AG08396 (cell line): ENCODE measurements around the gene EIF1.
"Not testable (repeated sequence)": the region's sequence is repeated elsewhere in the genome, so short reads cannot be mapped to it uniquely, and the experiment has no call there.

Experiments
- DNase-seq: peaks from one replicate; pipeline ENCODE4 v3.0.0; 2012; ENCODE audit warnings: low spot score, mixed read lengths

Gene EIF1

GRCh38 chr17:41700843-41701242 lies 12.2 kb downstream of the EIF1 start:
- DNase-seq, result not testable (repeated sequence)

- DNase-seq, result no peak
Measured at GRCh38 chr17:41702712-41703111, 14.0 kb downstream of the EIF1 start.

GRCh38 chr17:41705271-41705991 lies 16.7 kb downstream of the EIF1 start:
- no peak for DNase-seq

DNA sequence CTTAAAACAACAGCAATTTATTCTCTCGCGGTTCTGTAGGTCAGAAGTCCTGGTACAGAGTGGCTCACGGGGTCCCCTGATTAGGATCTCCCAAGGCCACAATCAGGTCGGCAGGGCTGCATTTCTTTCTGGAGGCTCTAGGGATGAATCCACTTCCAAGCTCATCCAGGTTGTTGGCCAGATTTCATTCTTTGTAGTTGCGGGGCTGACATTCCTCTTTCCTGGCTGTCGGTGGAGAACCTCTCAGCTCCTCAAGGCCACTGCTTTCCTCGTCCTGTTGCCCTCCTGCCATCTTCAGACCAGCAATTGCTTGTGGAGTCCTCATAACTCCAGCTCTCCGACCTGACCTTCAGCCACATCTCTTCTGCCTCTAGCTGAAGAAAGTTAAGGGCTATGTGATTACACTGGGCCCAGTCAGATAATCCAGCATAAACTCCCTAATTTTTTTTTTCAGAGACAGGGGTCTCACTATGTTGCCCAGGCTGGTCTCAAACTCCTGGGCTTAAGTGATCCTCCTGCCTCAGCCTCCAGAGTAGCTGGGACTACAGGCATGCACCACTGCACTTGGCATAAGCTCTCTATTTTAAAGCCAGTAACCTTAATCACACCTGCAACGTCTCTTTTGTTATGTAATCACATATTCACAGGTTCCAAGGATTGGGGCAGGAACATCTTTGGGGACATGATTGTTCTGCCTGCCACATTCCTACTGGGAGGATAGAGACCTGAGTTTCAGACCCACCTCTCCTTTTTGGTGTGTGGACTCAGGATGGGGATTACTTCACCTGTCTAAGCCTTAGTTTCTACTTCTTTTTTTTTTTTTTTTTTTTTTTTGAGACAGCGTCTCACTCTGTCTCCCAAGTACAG lies 19.4 kb downstream of the EIF1 start:
- DNase-seq, result no peak

- DNase-seq, result no peak
Measured at GRCh38 chr17:41710472-41711090, 21.9 kb downstream of the EIF1 start.

GRCh38 chr17:41711669-41712400 lies 23.1 kb downstream of the EIF1 start, which contains the start of gene GAST:
Gene GAST (plus strand): TSS chr17:41712331. CDS start chr17:41715437, 3,106 bp downstream.
- no peak for DNase-seq

DNA sequence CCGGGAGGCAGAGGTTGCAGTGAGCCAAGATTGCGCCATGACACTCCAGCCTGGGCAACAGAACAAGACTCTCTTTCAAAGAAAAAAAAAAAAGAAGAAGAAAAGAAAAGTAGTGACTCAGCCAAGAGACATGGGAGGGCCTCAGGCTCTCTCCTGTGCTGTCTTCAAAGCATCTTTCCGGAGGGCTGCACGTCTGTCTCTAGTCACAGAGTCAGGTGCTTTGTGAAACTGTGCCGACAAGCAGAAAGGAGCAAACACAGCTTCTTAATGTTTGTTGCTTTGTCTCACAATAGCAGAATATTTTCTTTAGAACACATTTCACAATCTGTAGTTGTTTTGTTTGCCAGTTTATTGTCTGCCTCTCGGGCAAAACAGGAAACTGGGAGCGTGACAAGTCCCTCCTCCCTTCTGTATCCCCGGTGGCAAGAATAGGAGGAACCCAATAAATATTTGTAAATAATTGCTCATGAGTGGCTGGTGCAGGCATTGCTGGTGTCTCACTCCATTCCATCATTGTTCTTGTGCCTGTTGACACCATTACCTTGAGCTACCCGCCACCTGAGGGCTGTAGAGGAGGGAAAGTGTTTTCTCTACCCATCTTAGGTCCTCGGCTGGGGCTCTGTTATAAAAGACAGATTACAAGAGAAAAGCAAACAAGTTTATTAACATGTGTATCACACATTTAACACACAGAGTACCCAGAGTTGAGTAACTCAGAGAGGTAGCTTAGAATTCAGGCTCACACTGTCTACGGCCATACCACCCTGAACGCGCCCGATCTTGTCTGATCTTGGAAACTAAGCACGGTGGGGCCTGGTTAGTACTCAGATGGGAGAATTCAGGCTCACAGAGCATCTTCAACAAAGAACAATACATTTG lies 29.0 kb downstream of the EIF1 start:
- no peak for DNase-seq

- DNase-seq, result no peak
Measured at GRCh38 chr17:41718287-41718645, 29.6 kb downstream of the EIF1 start.

DNA sequence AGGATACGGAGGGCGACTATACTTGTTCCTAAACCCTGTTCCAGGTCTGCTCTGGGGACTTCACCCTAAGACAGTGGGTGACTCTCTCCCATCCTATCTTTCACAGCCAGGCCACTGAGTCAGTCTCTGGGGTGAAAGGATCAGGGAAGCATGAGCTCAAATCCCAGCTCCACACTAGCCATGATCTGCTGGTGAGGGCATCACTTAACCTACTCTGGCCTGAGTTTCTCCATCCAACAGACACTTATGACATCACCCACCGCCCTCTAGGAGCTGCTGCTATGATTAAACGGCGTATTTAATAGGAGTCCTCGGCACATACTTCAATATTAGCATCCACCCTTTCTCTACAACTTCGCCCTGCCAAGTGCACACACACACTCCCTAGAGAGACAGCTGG lies 33.5 kb downstream of the EIF1 start:
- no peak for DNase-seq

DNA sequence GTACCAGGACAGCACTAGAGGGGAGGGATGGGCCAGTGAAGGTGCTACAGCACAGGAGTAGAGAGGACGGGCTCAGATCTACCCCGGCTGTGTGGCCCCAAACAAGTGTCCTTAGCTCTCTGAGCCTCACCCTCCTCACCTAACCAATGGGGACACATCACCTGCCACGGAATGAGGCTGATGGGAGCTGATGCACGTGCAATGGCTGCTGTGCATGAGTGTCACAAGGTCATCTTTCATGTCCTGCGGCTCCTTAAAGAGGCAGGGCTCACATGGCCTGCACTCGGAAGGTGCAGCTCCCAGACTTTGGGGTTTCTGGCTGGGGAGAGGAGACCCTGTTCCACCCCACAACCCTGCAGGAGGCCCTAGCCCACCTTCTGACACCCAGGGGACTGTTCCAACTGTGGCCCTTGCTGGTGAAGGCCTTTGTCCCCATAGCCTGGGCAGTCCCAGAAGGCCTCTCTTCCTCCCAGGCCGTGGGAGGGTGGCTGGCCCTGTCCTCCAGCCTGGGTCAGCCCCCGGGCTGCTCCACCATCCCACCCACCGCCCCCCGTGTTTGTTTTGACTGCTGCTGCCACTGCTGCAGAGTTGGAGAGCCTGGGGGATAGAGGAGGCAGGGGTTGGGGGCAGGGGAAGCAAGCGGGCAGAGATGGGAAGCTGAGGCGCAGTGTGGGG lies 35.3 kb downstream of the EIF1 start:
- no peak for DNase-seq

- DNase-seq, result no peak
Measured at GRCh38 chr17:41724476-41725050, 35.9 kb downstream of the EIF1 start.

DNA sequence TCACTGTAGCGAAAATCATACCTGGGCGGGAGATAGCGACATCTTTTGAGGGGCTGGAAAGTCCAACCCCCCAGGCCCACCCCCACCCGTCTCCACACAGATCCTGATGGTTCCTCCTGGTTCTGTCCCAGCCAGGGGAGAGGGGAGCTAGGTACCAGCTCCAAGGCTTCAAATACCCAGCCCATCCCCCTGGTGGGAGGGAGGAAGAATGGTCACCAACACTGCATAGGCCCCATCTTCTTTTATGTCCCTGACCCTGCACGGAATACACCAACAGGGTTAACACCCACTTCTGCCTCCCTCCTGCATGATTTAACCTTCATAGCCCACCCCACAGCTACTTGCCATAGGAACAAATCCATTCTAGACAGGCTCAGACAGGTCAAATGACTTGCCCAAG lies 36.4 kb downstream of the EIF1 start:
- no peak for DNase-seq

DNA sequence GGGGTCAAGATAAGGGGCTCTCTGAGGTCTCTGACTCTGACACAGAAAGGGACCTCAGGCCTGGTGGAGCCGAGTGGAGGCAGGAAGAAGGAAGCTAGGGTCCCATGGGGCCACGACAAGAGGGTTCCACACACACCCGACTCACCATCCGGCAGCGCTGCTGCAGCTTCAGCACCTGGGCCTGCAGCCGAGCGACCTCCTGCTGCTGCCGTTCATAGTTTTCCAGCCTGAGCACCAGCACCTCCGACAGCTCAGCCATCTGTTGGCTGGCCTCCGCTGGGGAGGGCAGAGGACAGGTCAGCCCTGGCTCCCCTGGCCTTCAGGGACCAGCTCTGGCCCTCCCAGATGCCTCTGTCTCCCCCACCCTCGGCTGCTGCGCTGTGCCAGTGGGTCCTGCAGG lies 39.4 kb downstream of the EIF1 start:
- no peak for DNase-seq

- no peak for DNase-seq
Measured at GRCh38 chr17:41730479-41730878, 41.8 kb downstream of the EIF1 start.

- DNase-seq, result no peak
Measured at GRCh38 chr17:41731836-41732235, 43.2 kb downstream of the EIF1 start.

DNA sequence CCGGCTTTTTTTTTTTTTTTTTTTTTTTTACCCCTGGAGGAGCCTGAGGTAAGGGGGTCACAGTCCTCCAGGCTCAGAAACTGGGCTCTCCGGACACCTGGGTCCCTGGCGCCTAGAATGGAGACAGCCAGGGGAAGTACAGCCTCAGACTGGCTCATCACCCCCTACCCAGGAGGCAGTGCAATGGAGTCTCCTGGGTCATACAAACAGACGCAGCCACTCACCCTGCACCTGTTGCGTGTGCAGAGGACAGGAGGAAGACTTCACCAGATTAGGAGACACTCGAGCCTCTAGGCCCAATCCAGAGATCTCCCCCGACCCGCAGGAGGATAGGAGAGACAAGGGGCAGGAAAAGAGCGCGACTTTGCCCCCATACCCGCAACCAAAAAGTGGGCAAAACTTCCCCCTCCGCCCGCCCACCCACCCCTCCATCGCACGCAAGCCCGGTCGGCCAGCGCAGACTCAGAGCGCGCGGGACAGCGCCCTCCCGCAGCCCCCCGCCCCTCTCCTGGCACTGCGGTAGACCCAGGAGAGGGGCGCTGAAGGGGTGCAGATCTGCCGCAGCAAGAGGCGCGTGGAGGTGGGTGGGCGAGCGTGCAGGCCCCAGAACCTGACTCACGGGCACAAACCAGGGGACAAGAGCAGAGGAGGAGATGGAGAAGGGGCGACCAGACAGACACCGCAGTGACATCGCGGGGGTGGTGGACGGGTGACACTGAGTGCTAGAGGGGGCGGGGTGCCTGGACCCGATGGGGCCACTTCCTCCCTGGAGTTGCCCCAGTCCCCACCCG lies 44.9 kb downstream of the EIF1 start:
- no peak for DNase-seq

GRCh38 chr17:41734139-41734948 lies 45.7 kb downstream of the EIF1 start, which contains the start of gene HAP1:
Gene HAP1 (minus strand): TSS chr17:41734643. CDS start chr17:41734634, 9 bp downstream.
- peak; percentile 58 for DNase-seq

DNA sequence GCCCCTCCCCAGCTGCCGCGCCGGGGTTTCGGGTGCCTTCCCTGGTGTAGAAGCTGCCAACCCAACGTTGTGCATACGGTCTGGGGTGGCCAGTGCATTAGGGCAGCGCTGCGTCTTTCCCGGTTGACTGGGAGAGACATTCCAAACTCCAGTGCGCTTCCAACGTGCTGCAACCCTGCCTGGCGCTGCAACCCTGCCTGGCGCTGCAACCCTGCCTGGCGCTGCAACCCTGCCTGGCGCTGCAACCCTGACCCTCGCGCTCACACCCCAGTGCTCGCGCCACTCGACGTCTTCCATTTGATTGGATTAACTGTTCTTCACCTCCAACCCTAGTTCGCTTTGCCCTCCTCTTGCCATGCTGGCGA lies 46.2 kb downstream of the EIF1 start:
- DNase-seq, result no peak

DNA sequence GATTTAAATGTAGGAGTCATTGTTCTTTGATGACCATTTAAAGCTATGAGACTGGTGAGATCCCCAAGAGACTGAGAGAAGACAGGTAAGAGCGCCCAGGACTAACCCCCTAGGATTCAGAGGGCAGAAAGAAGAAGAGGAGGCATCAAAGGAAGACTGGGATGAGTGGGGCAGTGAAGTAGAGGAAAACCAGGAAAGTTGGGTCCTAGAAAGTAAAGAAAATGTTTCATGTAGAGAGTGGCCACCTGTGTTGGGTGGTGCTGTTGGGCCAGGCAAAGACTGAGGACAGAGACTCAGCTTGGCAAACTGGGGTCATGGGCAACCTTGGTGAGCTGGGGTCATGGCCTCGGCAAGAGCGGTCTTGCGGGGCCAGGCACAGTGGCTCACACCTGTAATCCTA lies 47.1 kb downstream of the EIF1 start:
- no peak for DNase-seq
